ENCODE measurements around the gene DNAJC30.
"Not testable (repeated sequence)": the region's sequence is repeated elsewhere in the genome, so short reads cannot be mapped to it uniquely, and the experiment has no call there.

DNA sequence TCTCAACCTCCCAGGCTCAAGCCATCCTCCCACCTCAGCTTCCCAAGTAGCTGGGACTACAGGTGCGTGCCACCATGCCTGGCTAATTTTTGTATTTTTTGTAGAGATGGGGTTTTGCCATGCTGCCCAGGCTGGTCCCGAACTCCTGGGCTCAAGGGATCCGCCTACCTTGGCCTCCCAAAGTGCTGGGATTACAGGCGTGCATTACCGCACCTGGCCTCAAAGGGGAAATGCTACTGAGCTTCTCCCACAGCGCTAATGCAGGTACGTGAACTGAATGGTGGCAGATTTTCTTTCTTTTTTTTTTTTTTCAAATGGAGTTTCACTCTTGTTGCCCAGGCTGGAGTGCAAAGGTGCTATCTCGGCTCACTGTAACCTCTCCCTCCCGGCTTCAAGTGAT lies 7.2 kb downstream of the DNAJC30 start:
- TF ChIP-seq POLR2A (IDR thresholded peaks at IDR 0.05): not testable (repeated sequence)
- TF ChIP-seq, protein P1, sequence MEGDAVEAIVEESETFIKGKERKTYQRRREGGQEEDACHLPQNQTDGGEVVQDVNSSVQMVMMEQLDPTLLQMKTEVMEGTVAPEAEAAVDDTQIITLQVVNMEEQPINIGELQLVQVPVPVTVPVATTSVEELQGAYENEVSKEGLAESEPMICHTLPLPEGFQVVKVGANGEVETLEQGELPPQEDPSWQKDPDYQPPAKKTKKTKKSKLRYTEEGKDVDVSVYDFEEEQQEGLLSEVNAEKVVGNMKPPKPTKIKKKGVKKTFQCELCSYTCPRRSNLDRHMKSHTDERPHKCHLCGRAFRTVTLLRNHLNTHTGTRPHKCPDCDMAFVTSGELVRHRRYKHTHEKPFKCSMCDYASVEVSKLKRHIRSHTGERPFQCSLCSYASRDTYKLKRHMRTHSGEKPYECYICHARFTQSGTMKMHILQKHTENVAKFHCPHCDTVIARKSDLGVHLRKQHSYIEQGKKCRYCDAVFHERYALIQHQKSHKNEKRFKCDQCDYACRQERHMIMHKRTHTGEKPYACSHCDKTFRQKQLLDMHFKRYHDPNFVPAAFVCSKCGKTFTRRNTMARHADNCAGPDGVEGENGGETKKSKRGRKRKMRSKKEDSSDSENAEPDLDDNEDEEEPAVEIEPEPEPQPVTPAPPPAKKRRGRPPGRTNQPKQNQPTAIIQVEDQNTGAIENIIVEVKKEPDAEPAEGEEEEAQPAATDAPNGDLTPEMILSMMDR (IDR thresholded peaks at IDR 0.05): not testable (repeated sequence)
